Endodermal cell (in vitro differentiated cells): ENCODE results near the gene CDK12. TPM values are rescaled to one million over a fixed set of nuclear protein-coding genes. Genes with fewer than 3 reads are reported as not detected.

Experiments used
- DNase-seq: peaks from one replicate; pipeline ENCODE4 v3.0.0-alpha.2; 2017
- H3K27ac ChIP-seq: 2 replicates; pipeline ENCODE4 v1.5.1; 2013; ENCODE audit warnings: mild to moderate bottlenecking, low read depth, low read length, moderate library complexity
- H3K27me3 ChIP-seq: 2 replicates; pipeline ENCODE4 v1.6.1; 2013; ENCODE audit warnings: mild to moderate bottlenecking, low read length, moderate library complexity; ENCODE audit not compliant: insufficient read depth, control insufficient read depth, poor library complexity, severe bottlenecking
- H3K36me3 ChIP-seq: 2 replicates; pipeline ENCODE4 v1.7.0; 2013; ENCODE audit warnings: mild to moderate bottlenecking, low read length, moderate library complexity; ENCODE audit not compliant: control insufficient read depth, insufficient read depth
- H3K4me1 ChIP-seq: one replicate; pipeline ENCODE4 v1.7.0; 2013; ENCODE audit warnings: low read length; ENCODE audit not compliant: control insufficient read depth, insufficient read depth
- H3K4me3 ChIP-seq: 2 replicates; pipeline ENCODE4 v1.5.1; 2013; ENCODE audit warnings: mild to moderate bottlenecking, low read length, moderate library complexity
- H3K9ac ChIP-seq: 2 replicates; pipeline ENCODE4 v1.6.1; 2013; ENCODE audit warnings: mild to moderate bottlenecking, low read length, moderate library complexity; ENCODE audit not compliant: poor library complexity, severe bottlenecking; ENCODE audit errors: extremely low read depth
- H3K9me3 ChIP-seq: 2 replicates; pipeline ENCODE4 v1.6.1; 2013; ENCODE audit warnings: mild to moderate bottlenecking, low read length, moderate library complexity; ENCODE audit not compliant: control insufficient read depth
- H3K27ac Mint-ChIP-seq: 2 replicates; pipeline ENCODE4 v1.8.0; 2020; ENCODE audit warnings: mixed read lengths
- H3K27me3 Mint-ChIP-seq: 2 replicates; pipeline ENCODE4 v1.8.0; 2021; ENCODE audit warnings: mild to moderate bottlenecking, mixed read lengths; ENCODE audit not compliant: insufficient read depth
- H3K36me3 Mint-ChIP-seq: 2 replicates; pipeline ENCODE4 v1.8.0; 2020; ENCODE audit warnings: low read depth, mixed read lengths
- H3K4me1 Mint-ChIP-seq: 2 replicates; pipeline ENCODE4 v1.8.0; 2020; ENCODE audit warnings: mixed read lengths
- H3K4me3 Mint-ChIP-seq: 2 replicates; pipeline ENCODE4 v1.8.0; 2020; ENCODE audit warnings: mild to moderate bottlenecking, moderate library complexity, mixed read lengths
- H3K9me3 Mint-ChIP-seq: 2 replicates; pipeline ENCODE4 v1.8.0; 2020; ENCODE audit warnings: mild to moderate bottlenecking, mixed read lengths
- CTCF ChIP-seq: fragments of 200-600 bp; sonication (generic); conservative IDR thresholded peaks from 2 replicates; pipeline ENCODE4 v1.5.0; 2021; ENCODE audit warnings: antibody characterized with exemption, mild to moderate bottlenecking
- WGBS, 2 experiments: methylation state at CpG; one replicate each; pipeline versions ENCODE4 v1.1.5 to v1.1.7; 2013; ENCODE audit warnings: missing lambda C conversion rate in 2 of 2, mixed read lengths in 1 of 2; ENCODE audit not compliant: insufficient coverage in 1 of 2, insufficient read length in 1 of 2; 5-methylcytosine and 5-hydroxymethylcytosine counted together
- total RNA-seq, 2 donors: library from RNA; stranded (reverse); fragmentation: NEBNext Ultra II Directional in 1 of 2; extraction: Animal tissue kit (Norgen Biotek cat#: 25700) in 1 of 2; gene quantifications; 2 replicates in 1 of 2; 3 replicates in 1 of 2; pipeline ENCODE4 v1.2.1, GENCODE V29; 2021

The CDK12 gene
- total RNA-seq, 2 donors from 2014 or later: 62.8 to 70.2 TPM

- H3K36me3 Mint-ChIP-seq: peaks cover 18% of the 10 kb centered on the region
- H3K36me3 ChIP-seq: no peaks in the 10 kb centered on the region
- no peaks in the 10 kb centered on the region for H3K27me3 ChIP-seq
- H3K27ac ChIP-seq: no peak overlapping the region
- peak overlapping the region; percentile 9 for H3K4me3 Mint-ChIP-seq
- H3K27me3 Mint-ChIP-seq: peaks cover 13% of the 10 kb centered on the region
- DNase-seq: peak; percentile 80
- no peak for TF ChIP-seq CTCF
- no peaks in the 10 kb centered on the region for H3K9me3 Mint-ChIP-seq
- no peak overlapping the region for H3K9ac ChIP-seq
- no peak overlapping the region for H3K27ac Mint-ChIP-seq
- H3K9me3 ChIP-seq: no peaks in the 10 kb centered on the region
- H3K4me1 Mint-ChIP-seq: peaks cover 12% of the 10 kb centered on the region
- no peak overlapping the region for H3K4me3 ChIP-seq
- no peaks in the 10 kb centered on the region for H3K4me1 ChIP-seq
- WGBS, 2 experiments: 42 to 44% methylated on average over 10 to 17 of the region's 17 CpGs
Measured at GRCh38 chr17:39563476-39563875, 102.2 kb downstream of the CDK12 start.

GRCh38 chr17:39564211-39564848, 103.0 kb downstream of the CDK12 start:
- Histone ChIP-seq H3K4me1 (no peaks in the 10 kb centered on the region), H3K4me3 (no peak overlapping the region), H3K9ac (peak overlapping the region; percentile 11), H3K27ac (peak overlapping the region; percentile 24), H3K27me3 (no peaks in the 10 kb centered on the region), H3K9me3 (no peaks in the 10 kb centered on the region), H3K36me3 (no peaks in the 10 kb centered on the region)
- H3K4me1 Mint-ChIP-seq: peaks cover 12% of the 10 kb centered on the region
- peak; percentile 18 for TF ChIP-seq CTCF
- no peaks in the 10 kb centered on the region for H3K9me3 Mint-ChIP-seq
- peaks cover 15% of the 10 kb centered on the region for H3K27me3 Mint-ChIP-seq
- 90 to 95% methylated on average over 2 to 4 of the region's 4 CpGs for WGBS, 2 experiments
- peaks cover 18% of the 10 kb centered on the region for H3K36me3 Mint-ChIP-seq
- H3K27ac Mint-ChIP-seq: no peak overlapping the region
- H3K4me3 Mint-ChIP-seq: no peak overlapping the region
- peak; percentile 93 for DNase-seq

- no peak overlapping the region for H3K27ac ChIP-seq
- Mint-ChIP-seq H3K4me1 (peaks cover 12% of the 10 kb centered on the region), H3K27ac (no peak overlapping the region), H3K27me3 (peaks cover 21% of the 10 kb centered on the region), H3K4me3 (no peak overlapping the region), H3K9me3 (no peaks in the 10 kb centered on the region), H3K36me3 (peaks cover 18% of the 10 kb centered on the region)
- TF ChIP-seq CTCF: no peak
- H3K4me3 ChIP-seq: no peak overlapping the region
- no peaks in the 10 kb centered on the region for H3K4me1 ChIP-seq
- no peak overlapping the region for H3K9ac ChIP-seq
- H3K27me3 ChIP-seq: no peaks in the 10 kb centered on the region
- WGBS, 2 experiments: 88 to 91% methylated on average over 7 to 11 of the region's 11 CpGs
- no peaks in the 10 kb centered on the region for H3K36me3 ChIP-seq
- no peak for DNase-seq
- peaks cover 7% of the 10 kb centered on the region for H3K9me3 ChIP-seq
Measured at GRCh38 chr17:39566094-39566850, 105.0 kb downstream of the CDK12 start.
